ENCODE data around the gene PEMT. TPM values are rescaled to one million over a fixed set of nuclear protein-coding genes. Genes with fewer than 3 reads are reported as not detected.

The PEMT gene
- total and polyA plus RNA-seq, 2 of the 8 experiments (the other 6 are each of a cell fraction or from before 2014, with no cell fraction given) = 42.0 to 118 TPM

DNA sequence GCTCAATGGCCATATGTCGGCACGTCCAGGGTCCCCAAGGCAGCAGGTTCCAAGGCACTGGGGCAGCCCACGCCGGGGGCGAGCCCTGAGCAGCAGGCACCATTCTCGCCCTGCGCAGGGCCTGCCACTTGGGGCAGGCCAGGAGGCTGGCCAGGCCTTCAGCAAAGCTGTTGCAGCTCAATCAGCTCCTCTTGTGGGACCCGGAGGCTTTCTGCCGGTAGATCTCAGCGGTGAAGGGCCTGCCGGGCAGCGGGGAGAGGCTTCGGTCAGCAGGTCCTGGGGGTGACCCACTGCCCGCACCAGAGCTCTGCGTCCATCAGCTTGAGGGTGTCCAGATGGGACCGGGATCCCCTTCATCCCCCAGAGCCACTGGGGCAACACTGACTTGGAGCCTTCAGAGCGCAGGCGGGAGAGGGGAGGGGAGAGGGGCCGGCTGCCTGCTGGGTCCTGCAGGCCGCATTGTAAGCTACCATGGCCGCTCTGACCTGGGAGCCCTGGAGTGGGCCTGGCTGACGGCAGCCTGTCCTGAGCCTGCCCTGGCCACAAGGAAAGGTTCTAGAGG lies 85.8 kb downstream of the PEMT start:
- ChIA-PET POLR2A (ENCODE audit: partially characterized antibody) (interaction anchor here (1.4 to 2.2 kb wide), 2 partner anchors 10 to 66 kb away, joined by 4 to 6 read pairs; partner anchors contain the start of gene RASD1), CTCF (ENCODE audit: partially characterized antibody) (interaction anchor here (0.7 to 5.1 kb wide), 9 partner anchors 9 to 150 kb away, joined by 3 to 40 read pairs (median 7); partner anchors contain the start of gene RASD1)

More for the DNA sequence above, 85.8 kb downstream of the PEMT start:
- Histone ChIP-seq H3K79me1 (ENCODE audit: low read depth, low read length) (no peaks in the 10 kb centered on the region), H3K36me3 (ENCODE audit: control insufficient read depth in 2 of 4, insufficient read depth in 4 of 4, low read length in 3 of 4) (no peaks in the 10 kb centered on the region), H2BK120ac (replicated peaks; ENCODE audit: low read depth, low read length) (no peak overlapping the region), H4K20me1 (replicated peaks in 1 of 2; ENCODE audit: control insufficient read depth in 1 of 2, insufficient read depth in 2 of 2, low read length in 2 of 2) (peaks cover 0 to 2% of the 10 kb centered on the region in 2 experiments), H2AFZ (ENCODE audit: low read length) (no peak overlapping the region), H3K23ac (ENCODE audit: insufficient read length) (no peak overlapping the region), H3K79me2 (ENCODE audit: control insufficient read depth in 1 of 2, insufficient read depth in 2 of 2, low read length in 2 of 2) (no peaks in the 10 kb centered on the region), H3K23me2 (ENCODE audit: low read depth, low read length) (no peaks in the 10 kb centered on the region), H2AK5ac (ENCODE audit: low read depth, low read length) (no peak overlapping the region), H3K9ac (replicated peaks in 1 of 4; ENCODE audit: extremely low read depth in 1 of 4, low read depth in 3 of 4, low read length in 3 of 4) (no peak overlapping the region), H3K4me3 (ENCODE audit: extremely low read depth in 1 of 4, insufficient read depth in 2 of 4, low read depth in 3 of 4, low read length in 4 of 4) (no peak overlapping the region), H3K14ac (ENCODE audit: insufficient read length) (no peak overlapping the region), H4K91ac (replicated peaks; ENCODE audit: insufficient read length, low read length) (no peak overlapping the region), H4K5ac (ENCODE audit: insufficient read length, low read depth, low read length) (no peak overlapping the region), H3K18ac (ENCODE audit: extremely low read depth, low read length) (no peak overlapping the region), H2BK15ac (ENCODE audit: low read length) (no peak overlapping the region), H3K27me3 (replicated peaks in 1 of 4; ENCODE audit: control insufficient read depth in 3 of 4, extremely low read depth in 1 of 4, insufficient read depth in 3 of 4, low read length in 3 of 4) (no peaks in the 10 kb centered on the region; a peak in 1 of 7 replicates), H3K9me3 (ENCODE audit: insufficient read depth in 2 of 2, low read depth in 1 of 2, low read length in 1 of 2) (no peaks in the 10 kb centered on the region), H3K4me2 (ENCODE audit: insufficient read depth in 1 of 2, low read depth in 2 of 2, low read length in 2 of 2) (no peak overlapping the region), H2BK12ac (ENCODE audit: low read depth, low read length) (no peak overlapping the region), H2BK5ac (ENCODE audit: low read depth, low read length) (0 out of 2 replicates have a peak overlapping the region, but pooled peaks have one; percentile 9), H3K56ac (replicated peaks; ENCODE audit: insufficient read length, low read depth, low read length) (no peak overlapping the region), H2BK20ac (ENCODE audit: low read length) (no peak overlapping the region), H3K4ac (replicated peaks; ENCODE audit: insufficient read length, low read depth, low read length) (no peak overlapping the region), H4K8ac (ENCODE audit: extremely low read depth, insufficient read depth, low read length) (peak overlapping the region; percentile 71), H3K27ac (ENCODE audit: low read depth, low read length) (no peak overlapping the region), H3K4me1 (replicated peaks in 1 of 4; ENCODE audit: control insufficient read depth in 3 of 4, insufficient read depth in 4 of 4, low read length in 3 of 4) (peaks cover 0 to 2% (median 0%) of the 10 kb centered on the region in 4 experiments; a peak in 1 of 7 replicates)
- TF ChIP-seq, protein P1, sequence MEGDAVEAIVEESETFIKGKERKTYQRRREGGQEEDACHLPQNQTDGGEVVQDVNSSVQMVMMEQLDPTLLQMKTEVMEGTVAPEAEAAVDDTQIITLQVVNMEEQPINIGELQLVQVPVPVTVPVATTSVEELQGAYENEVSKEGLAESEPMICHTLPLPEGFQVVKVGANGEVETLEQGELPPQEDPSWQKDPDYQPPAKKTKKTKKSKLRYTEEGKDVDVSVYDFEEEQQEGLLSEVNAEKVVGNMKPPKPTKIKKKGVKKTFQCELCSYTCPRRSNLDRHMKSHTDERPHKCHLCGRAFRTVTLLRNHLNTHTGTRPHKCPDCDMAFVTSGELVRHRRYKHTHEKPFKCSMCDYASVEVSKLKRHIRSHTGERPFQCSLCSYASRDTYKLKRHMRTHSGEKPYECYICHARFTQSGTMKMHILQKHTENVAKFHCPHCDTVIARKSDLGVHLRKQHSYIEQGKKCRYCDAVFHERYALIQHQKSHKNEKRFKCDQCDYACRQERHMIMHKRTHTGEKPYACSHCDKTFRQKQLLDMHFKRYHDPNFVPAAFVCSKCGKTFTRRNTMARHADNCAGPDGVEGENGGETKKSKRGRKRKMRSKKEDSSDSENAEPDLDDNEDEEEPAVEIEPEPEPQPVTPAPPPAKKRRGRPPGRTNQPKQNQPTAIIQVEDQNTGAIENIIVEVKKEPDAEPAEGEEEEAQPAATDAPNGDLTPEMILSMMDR (IDR thresholded peaks at IDR 0.05; ENCODE audit: control extremely low read depth in 1 of 3, insufficient read depth in 1 of 3, low read depth in 1 of 3, low read length in 3 of 3) = peak in 1 of 3 experiments; percentile 24; a peak in 1 of 4 replicates
- no peak for TF ChIP-seq HDAC6 (IDR thresholded peaks at IDR 0.05; ENCODE audit: low read depth, low read length)
- TF ChIP-seq KDM1A (IDR thresholded peaks at IDR 0.05; ENCODE audit: borderline replicate concordance, low read length) = peak; percentile 35; the same call in 1 of the 2 replicates
- FAIRE-seq (no peak), DNase-seq (ENCODE audit: low read depth in 1 of 2, low spot score in 2 of 2) (no peak)
- WGBS, 2 experiments (ENCODE audit: extremely low coverage in 1 of 2, insufficient coverage in 1 of 2, insufficient read length in 1 of 2, insufficient replicate concordance in 2 of 2, low coverage in 1 of 2, low lambda C conversion rate in 2 of 2, missing lambda C conversion rate in 1 of 2) = 91% methylated on average over 14 of the region's 22 CpGs; no CpG with 5 or more reads in 1 of the 2 experiments

Data from H1 (cell line).